ENCODE measurements around the gene SLC38A6.

SLC38A6 gene

DNA sequence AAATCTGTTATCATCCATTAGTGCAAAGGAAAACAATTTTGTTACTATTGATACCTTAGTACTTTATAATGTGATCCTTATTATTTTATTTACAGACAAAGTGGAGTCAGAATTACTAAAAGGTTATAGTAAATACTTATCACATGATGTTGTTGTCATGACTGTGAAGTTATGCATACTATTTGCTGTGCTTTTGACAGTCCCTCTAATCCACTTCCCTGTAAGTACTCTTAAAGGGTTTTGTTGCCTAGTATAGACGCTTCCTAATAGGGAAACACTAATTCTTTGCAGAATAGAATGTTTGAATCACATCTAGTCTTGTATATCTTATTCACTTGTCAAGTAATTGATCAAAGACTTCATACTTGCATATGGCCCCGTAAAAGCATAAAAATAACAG, 69.4 kb downstream of the SLC38A6 start:
- H3K36me3 ChIP-seq = no peaks in the 10 kb centered on the region
- no peak overlapping the region for H3K27ac ChIP-seq
- no peaks in the 10 kb centered on the region for H3K27me3 ChIP-seq
- TF ChIP-seq, protein P1, sequence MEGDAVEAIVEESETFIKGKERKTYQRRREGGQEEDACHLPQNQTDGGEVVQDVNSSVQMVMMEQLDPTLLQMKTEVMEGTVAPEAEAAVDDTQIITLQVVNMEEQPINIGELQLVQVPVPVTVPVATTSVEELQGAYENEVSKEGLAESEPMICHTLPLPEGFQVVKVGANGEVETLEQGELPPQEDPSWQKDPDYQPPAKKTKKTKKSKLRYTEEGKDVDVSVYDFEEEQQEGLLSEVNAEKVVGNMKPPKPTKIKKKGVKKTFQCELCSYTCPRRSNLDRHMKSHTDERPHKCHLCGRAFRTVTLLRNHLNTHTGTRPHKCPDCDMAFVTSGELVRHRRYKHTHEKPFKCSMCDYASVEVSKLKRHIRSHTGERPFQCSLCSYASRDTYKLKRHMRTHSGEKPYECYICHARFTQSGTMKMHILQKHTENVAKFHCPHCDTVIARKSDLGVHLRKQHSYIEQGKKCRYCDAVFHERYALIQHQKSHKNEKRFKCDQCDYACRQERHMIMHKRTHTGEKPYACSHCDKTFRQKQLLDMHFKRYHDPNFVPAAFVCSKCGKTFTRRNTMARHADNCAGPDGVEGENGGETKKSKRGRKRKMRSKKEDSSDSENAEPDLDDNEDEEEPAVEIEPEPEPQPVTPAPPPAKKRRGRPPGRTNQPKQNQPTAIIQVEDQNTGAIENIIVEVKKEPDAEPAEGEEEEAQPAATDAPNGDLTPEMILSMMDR (IDR thresholded peaks at IDR 0.05) = no peak
- H3K4me1 ChIP-seq (ENCODE audit: control insufficient read depth in 1 of 2, insufficient read depth in 1 of 2, low read depth in 1 of 2, low read length in 1 of 2) = no peaks in the 10 kb centered on the region
- H3K4me3 ChIP-seq (ENCODE audit: low read depth in 1 of 2, low read length in 1 of 2) = no peak overlapping the region
- H3K9me3 ChIP-seq = no peaks in the 10 kb centered on the region

DNA sequence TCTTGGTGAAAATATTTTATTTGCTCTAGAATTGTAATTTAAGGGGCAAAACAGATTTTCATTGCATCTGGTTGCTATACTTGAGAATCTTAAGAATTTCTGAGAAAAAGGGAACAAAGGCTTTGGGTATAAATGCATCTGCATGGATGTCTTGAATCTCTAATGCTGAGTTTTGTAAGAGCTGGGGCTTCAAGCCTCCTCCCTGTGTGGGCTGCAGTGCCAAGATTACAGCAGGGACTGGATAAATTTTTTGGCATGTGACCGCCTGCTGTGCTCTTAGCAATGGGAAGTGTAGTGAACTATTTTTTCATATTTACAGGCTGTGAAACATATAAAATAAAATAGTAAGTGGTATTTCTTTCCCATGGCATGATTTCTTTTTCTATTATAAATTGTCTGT, 70.0 kb downstream of the SLC38A6 start:
- Histone ChIP-seq H3K36me3 (no peaks in the 10 kb centered on the region), H3K9me3 (no peaks in the 10 kb centered on the region), H3K27me3 (no peaks in the 10 kb centered on the region), H3K27ac (no peak overlapping the region), H3K4me3 (ENCODE audit: low read depth in 1 of 2, low read length in 1 of 2) (no peak overlapping the region), H3K4me1 (ENCODE audit: control insufficient read depth in 1 of 2, insufficient read depth in 1 of 2, low read depth in 1 of 2, low read length in 1 of 2) (no peaks in the 10 kb centered on the region)
- TF ChIP-seq, protein P1 (IDR thresholded peaks at IDR 0.05) = no peak

DNA sequence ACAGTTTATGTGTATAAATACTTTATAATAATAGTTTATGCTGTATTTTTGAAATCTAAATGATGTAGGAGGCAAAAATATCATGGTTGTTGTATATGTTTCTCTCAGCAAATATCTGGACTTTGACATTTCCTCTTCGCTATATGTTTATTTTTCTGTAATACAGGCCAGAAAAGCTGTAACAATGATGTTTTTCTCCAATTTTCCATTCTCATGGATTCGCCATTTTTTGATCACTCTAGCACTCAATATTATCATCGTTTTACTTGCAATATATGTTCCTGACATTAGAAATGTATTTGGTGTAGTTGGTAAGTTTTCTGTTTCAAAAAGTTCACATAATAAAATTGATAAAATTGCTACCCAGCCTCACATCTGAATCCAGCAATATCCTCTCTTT, 70.6 kb downstream of the SLC38A6 start:
- Histone ChIP-seq H3K9me3 (no peaks in the 10 kb centered on the region), H3K4me1 (ENCODE audit: control insufficient read depth in 1 of 2, insufficient read depth in 1 of 2, low read depth in 1 of 2, low read length in 1 of 2) (no peaks in the 10 kb centered on the region), H3K36me3 (no peaks in the 10 kb centered on the region), H3K4me3 (ENCODE audit: low read depth in 1 of 2, low read length in 1 of 2) (no peak overlapping the region), H3K27me3 (no peaks in the 10 kb centered on the region), H3K27ac (no peak overlapping the region)
- TF ChIP-seq, protein P1 (IDR thresholded peaks at IDR 0.05) = no peak

DNA sequence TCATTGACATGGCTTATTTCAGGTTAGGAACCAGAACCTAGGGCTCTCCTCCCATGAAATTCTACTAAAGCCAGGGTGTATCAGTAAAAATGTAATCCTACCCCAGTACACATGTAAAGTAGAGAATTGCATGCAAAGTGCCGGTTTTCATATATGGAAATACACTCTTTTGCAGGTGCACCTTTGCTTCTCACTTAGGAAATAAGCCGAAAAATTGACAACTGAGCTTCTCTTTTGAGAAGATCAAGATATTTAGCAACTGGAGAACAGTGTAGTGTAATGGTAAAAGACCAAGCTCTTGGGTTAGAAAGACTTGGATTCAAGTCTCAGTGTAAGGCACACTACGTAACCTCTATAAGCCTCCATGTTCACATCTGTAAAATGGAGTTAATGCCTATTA, 82.4 kb downstream of the SLC38A6 start:
- no peak overlapping the region for H3K27ac ChIP-seq
- H3K27me3 ChIP-seq = no peaks in the 10 kb centered on the region
- H3K9me3 ChIP-seq = no peaks in the 10 kb centered on the region
- TF ChIP-seq, protein P1 (IDR thresholded peaks at IDR 0.05) = no peak
- H3K4me3 ChIP-seq (ENCODE audit: low read depth in 1 of 2, low read length in 1 of 2) = no peak overlapping the region
- H3K36me3 ChIP-seq = no peaks in the 10 kb centered on the region
- H3K4me1 ChIP-seq (ENCODE audit: control insufficient read depth in 1 of 2, insufficient read depth in 1 of 2, low read depth in 1 of 2, low read length in 1 of 2) = no peaks in the 10 kb centered on the region

DNA sequence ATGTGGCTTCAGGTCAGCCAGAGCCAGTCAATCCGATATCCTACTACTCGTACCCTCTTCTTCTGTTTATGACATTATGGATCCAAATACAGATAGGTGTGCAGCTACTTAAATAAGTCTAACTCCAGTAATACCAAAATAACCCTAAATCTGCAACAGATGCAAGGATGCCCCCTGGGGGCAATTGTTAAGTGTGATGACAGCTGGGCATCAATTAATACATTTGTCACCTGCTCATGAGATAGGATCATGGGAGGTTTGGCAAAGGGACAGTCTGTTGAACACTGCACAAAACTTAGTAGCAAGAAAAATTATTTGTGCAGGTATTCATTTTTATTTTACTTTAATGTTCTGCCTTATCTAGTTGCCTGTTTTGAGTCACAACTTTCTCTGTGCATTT, 83.2 kb downstream of the SLC38A6 start:
- Histone ChIP-seq H3K4me3 (ENCODE audit: low read depth in 1 of 2, low read length in 1 of 2) (no peak overlapping the region), H3K27me3 (no peaks in the 10 kb centered on the region)
- TF ChIP-seq, protein P1 (IDR thresholded peaks at IDR 0.05) = no peak

DNA sequence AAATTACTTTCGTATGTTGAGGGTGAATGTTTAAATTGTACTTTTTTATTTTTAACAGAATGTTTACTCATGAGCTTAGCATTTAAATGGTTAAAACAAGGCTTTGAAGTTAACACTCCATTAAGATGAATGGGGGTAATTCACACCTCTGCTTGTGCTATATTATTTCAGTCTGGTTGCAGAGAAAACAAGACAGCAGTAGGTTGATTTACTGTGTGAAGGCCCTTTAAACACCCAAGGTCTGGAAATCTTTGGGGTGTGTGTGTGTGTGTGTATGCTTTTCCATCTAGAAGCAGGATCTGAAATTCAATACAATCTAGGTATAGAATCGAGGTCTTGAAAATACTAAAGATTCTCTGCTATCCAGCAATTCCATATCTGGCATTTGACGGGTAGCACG, 83.8 kb downstream of the SLC38A6 start:
- H3K4me1 ChIP-seq (ENCODE audit: control insufficient read depth in 1 of 2, insufficient read depth in 1 of 2, low read depth in 1 of 2, low read length in 1 of 2) = no peaks in the 10 kb centered on the region
- no peak overlapping the region for H3K27ac ChIP-seq
- H3K27me3 ChIP-seq = no peaks in the 10 kb centered on the region
- H3K9me3 ChIP-seq = no peaks in the 10 kb centered on the region
- TF ChIP-seq, protein P1 (IDR thresholded peaks at IDR 0.05) = no peak
- no peak overlapping the region for H3K4me3 ChIP-seq (ENCODE audit: low read depth in 1 of 2, low read length in 1 of 2)
- no peaks in the 10 kb centered on the region for H3K36me3 ChIP-seq

More for the DNA sequence above, 83.2 kb downstream of the SLC38A6 start:
- Histone ChIP-seq H3K9me3 (no peaks in the 10 kb centered on the region), H3K36me3 (no peaks in the 10 kb centered on the region), H3K27ac (no peak overlapping the region), H3K4me1 (ENCODE audit: control insufficient read depth in 1 of 2, insufficient read depth in 1 of 2, low read depth in 1 of 2, low read length in 1 of 2) (no peaks in the 10 kb centered on the region)

Data from neutrophil (primary cell).